ENCODE measurements around the gene SORCS2. TPM values are rescaled to one million over a fixed set of nuclear protein-coding genes. Genes with fewer than 3 reads are reported as not detected.

The SORCS2 gene
- total RNA-seq, 2 donors from 2014 or later, result 1.0 to 4.4 TPM

GRCh38 chr4:7705062-7705461, 512.7 kb downstream of the SORCS2 start:
- no peak for DNase-seq (ENCODE audit: low spot score)
- intact Hi-C loops (cut with DNase I), result no loop called here
- Histone ChIP-seq H3K9me3 (no peaks in the 10 kb centered on the region), H3K36me3 (no peaks in the 10 kb centered on the region), H3K27me3 (replicated peaks; ENCODE audit: insufficient read depth) (no peaks in the 10 kb centered on the region), H3K4me1 (replicated peaks) (no peaks in the 10 kb centered on the region), H3K4me3 (no peak overlapping the region), H3K27ac (no peak overlapping the region)
- TF ChIP-seq POLR2A (IDR thresholded peaks at IDR 0.05), result no peak
- TF ChIP-seq POLR2AphosphoS5 (IDR thresholded peaks at IDR 0.05), result no peak
- TF ChIP-seq CTCF (IDR thresholded peaks at IDR 0.05), result no peak
- WGBS, result 69% methylated on average over 8 of the region's 8 CpGs

GRCh38 chr4:7705593-7705992, 513.3 kb downstream of the SORCS2 start:
- no peaks in the 10 kb centered on the region for H3K27me3 ChIP-seq (replicated peaks; ENCODE audit: insufficient read depth)
- H3K9me3 ChIP-seq, result no peaks in the 10 kb centered on the region
- no peak overlapping the region for H3K4me3 ChIP-seq
- H3K27ac ChIP-seq, result no peak overlapping the region
- TF ChIP-seq POLR2A (IDR thresholded peaks at IDR 0.05) (no peak), POLR2AphosphoS5 (IDR thresholded peaks at IDR 0.05) (no peak), CTCF (IDR thresholded peaks at IDR 0.05) (no peak)
- intact Hi-C loops (cut with DNase I), result no loop called here
- H3K4me1 ChIP-seq (replicated peaks), result no peaks in the 10 kb centered on the region
- H3K36me3 ChIP-seq, result no peaks in the 10 kb centered on the region
- WGBS, result 69% methylated on average over 7 of the region's 7 CpGs
- no peak for DNase-seq (ENCODE audit: low spot score)

GRCh38 chr4:7708238-7708637, 515.9 kb downstream of the SORCS2 start:
- H3K9me3 ChIP-seq, result no peaks in the 10 kb centered on the region
- intact Hi-C loops (cut with DNase I), result no loop called here
- no peaks in the 10 kb centered on the region for H3K36me3 ChIP-seq
- WGBS, result 88% methylated on average over 17 of the region's 17 CpGs
- H3K4me3 ChIP-seq, result no peak overlapping the region
- TF ChIP-seq POLR2AphosphoS5 (IDR thresholded peaks at IDR 0.05), result no peak
- no peak for TF ChIP-seq CTCF (IDR thresholded peaks at IDR 0.05)
- no peak for TF ChIP-seq POLR2A (IDR thresholded peaks at IDR 0.05)
- no peaks in the 10 kb centered on the region for H3K27me3 ChIP-seq (replicated peaks; ENCODE audit: insufficient read depth)
- no peak overlapping the region for H3K27ac ChIP-seq
- DNase-seq (ENCODE audit: low spot score), result no peak
- H3K4me1 ChIP-seq (replicated peaks), result no peaks in the 10 kb centered on the region

- Histone ChIP-seq H3K36me3 (no peaks in the 10 kb centered on the region), H3K4me1 (replicated peaks) (no peaks in the 10 kb centered on the region), H3K27me3 (replicated peaks; ENCODE audit: insufficient read depth) (no peaks in the 10 kb centered on the region), H3K9me3 (no peaks in the 10 kb centered on the region), H3K4me3 (no peak overlapping the region), H3K27ac (no peak overlapping the region)
- intact Hi-C loops (cut with DNase I), result no loop called here
- TF ChIP-seq POLR2A (IDR thresholded peaks at IDR 0.05), result no peak
- no peak for TF ChIP-seq POLR2AphosphoS5 (IDR thresholded peaks at IDR 0.05)
- TF ChIP-seq CTCF (IDR thresholded peaks at IDR 0.05), result no peak
- 61% methylated on average over 15 of the region's 15 CpGs for WGBS
- DNase-seq (ENCODE audit: low spot score), result no peak
These were observed 516.6 kb downstream of the SORCS2 start for GRCh38 chr4:7708981-7709380.

- Histone ChIP-seq H3K27me3 (replicated peaks; ENCODE audit: insufficient read depth) (no peaks in the 10 kb centered on the region), H3K4me1 (replicated peaks) (no peaks in the 10 kb centered on the region), H3K9me3 (no peaks in the 10 kb centered on the region), H3K4me3 (no peak overlapping the region), H3K27ac (no peak overlapping the region), H3K36me3 (no peaks in the 10 kb centered on the region)
- intact Hi-C loops (cut with DNase I), result no loop called here
- no peak for DNase-seq (ENCODE audit: low spot score)
- TF ChIP-seq CTCF (IDR thresholded peaks at IDR 0.05), result no peak
- no peak for TF ChIP-seq POLR2AphosphoS5 (IDR thresholded peaks at IDR 0.05)
- WGBS, result 96% methylated on average over 6 of the region's 6 CpGs
These were observed 517.1 kb downstream of the SORCS2 start for GRCh38 chr4:7709431-7709830.

Data from prostate gland (tissue), 2 donors.